SU-DHL-6 (cell line): ENCODE data around the gene GSE1.

Experiments used
- H2AFZ ChIP-seq: fragments of 200-600 bp; sonication (generic); 2 replicates; pipeline ENCODE4 v1.6.1; 2014; ENCODE audit warnings: low read depth, mild to moderate bottlenecking, moderate library complexity, mixed read lengths, antibody characterized with exemption, low read length; ENCODE audit not compliant: severe bottlenecking
- H3F3A ChIP-seq: fragments of 200-600 bp; shearing (Covaris generic); 2 replicates; pipeline ENCODE4 v1.6.0; 2016; ENCODE audit warnings: antibody characterized with exemption, mild to moderate bottlenecking; ENCODE audit not compliant: insufficient read depth
- H3K27ac ChIP-seq: fragments of 200-600 bp; sonication (generic); 2 replicates; pipeline ENCODE4 v1.5.1; 2016; ENCODE audit warnings: low read depth, mild to moderate bottlenecking, low read length, moderate library complexity, mixed read lengths
- H3K27me3 ChIP-seq: fragments of 200-600 bp; sonication (generic), shearing (Covaris generic); 2 replicates; pipeline ENCODE4 v1.6.0; 2014; ENCODE audit warnings: mild to moderate bottlenecking, low read length
- H3K36me3 ChIP-seq: fragments of 200-600 bp; sonication (generic); 2 replicates; pipeline ENCODE4 v1.6.1; 2014; ENCODE audit warnings: mild to moderate bottlenecking, low read length, mixed read lengths
- H3K4me2 ChIP-seq: fragments of 300-600, 200-600 bp; shearing (Covaris generic), sonication (generic); 2 replicates; pipeline ENCODE4 v1.6.0; 2014; ENCODE audit warnings: low read length, low read depth, mild to moderate bottlenecking; ENCODE audit not compliant: poor library complexity, severe bottlenecking
- H3K4me3 ChIP-seq: fragments of 200-600 bp; sonication (generic); 2 replicates; pipeline ENCODE4 v1.5.1; 2014; ENCODE audit warnings: antibody characterized with exemption, low read length, mild to moderate bottlenecking, mixed read lengths; ENCODE audit not compliant: insufficient read depth, poor library complexity, severe bottlenecking
- H3K79me2 ChIP-seq: fragments of 200-600 bp; sonication (generic); 2 replicates; pipeline ENCODE4 v1.6.1; 2014; ENCODE audit warnings: mild to moderate bottlenecking, low read length, moderate library complexity; ENCODE audit not compliant: insufficient read depth
- H3K9ac ChIP-seq: fragments of 200-600 bp; sonication (generic); 2 replicates; pipeline ENCODE4 v1.7.0; 2014; ENCODE audit warnings: mild to moderate bottlenecking, low read length
- H3K9me2 ChIP-seq: fragments of 200-600 bp; sonication (generic); replicated peaks from 2 replicates; pipeline ENCODE4 v1.6.1; 2014; ENCODE audit warnings: low read length; ENCODE audit not compliant: insufficient read depth
- H3K9me3 ChIP-seq: fragments of 200-600 bp; sonication (generic); 2 replicates; pipeline ENCODE4 v1.6.1; 2014; ENCODE audit warnings: low read length, mixed read lengths; ENCODE audit not compliant: insufficient read depth
- H4K20me1 ChIP-seq: fragments of 200-600 bp; sonication (generic); 2 replicates; pipeline ENCODE4 v1.6.1; 2014; ENCODE audit warnings: low read depth, mild to moderate bottlenecking, antibody characterized with exemption, low read length, moderate library complexity, mixed read lengths
- EZH2phosphoT487 ChIP-seq: fragments of 200-600 bp; sonication (generic), shearing (Covaris generic); conservative IDR thresholded peaks from 2 replicates; pipeline ENCODE4 v1.6.1; 2018; ENCODE audit warnings: mild to moderate bottlenecking, antibody characterized with exemption, low read length, moderate library complexity, mixed read lengths
- TF ChIP-seq, protein P1 (sequence below): fragments of 200-600 bp; sonication (generic); IDR thresholded peaks from one replicate; pipeline ENCODE4 v1.5.1; 2017; ENCODE audit warnings: antibody characterized with exemption, mild to moderate bottlenecking, low read length, moderate library complexity; ENCODE audit not compliant: insufficient read depth, poor library complexity, severe bottlenecking

GSE1 gene

DNA sequence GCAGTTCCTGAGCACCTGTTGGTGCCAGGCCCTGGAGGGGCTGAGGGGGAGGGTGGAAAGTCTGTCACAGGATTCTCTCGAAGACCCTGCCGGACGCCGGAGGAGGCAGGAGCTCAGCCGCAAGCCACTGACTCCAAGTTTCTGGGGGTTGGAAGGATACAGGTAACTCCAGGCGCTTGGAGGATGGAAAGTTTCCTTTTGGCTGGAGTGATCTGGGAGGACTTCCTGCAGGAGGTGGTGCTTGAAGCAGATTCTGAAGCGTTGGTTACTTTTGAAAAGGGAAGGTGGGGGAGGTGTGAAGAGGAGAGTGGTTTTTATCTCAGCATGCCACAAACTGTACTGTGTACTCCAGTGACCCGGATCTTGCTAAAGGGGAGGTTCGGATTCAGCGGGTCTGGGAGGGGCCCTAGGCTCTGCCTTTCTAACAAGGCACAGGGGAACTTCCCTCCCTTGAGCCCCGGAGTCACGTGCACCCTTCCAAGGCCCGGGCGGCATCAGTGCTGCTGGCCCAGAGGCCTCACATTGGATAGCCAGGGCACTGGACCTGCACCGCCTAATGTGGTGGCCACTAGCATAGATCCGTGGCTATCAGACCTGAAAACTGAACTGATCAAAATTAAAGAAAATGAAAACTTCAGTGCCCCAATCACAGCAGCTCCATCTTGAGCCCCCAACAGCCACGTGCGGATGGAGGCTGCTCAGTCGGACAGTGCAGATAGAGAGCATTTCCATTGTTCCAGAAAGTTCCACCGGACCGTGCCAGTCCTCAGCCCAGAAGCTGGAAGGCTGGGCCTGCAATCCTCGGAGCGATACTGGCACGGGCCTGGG is 42.2 kb upstream of the GSE1 start:
- no peaks in the 10 kb centered on the region for H4K20me1 ChIP-seq
- no peak overlapping the region for H3K27ac ChIP-seq
- no peak overlapping the region for H3K4me2 ChIP-seq
- no peaks in the 10 kb centered on the region for H3K9me2 ChIP-seq
- H3K9ac ChIP-seq: no peak overlapping the region
- H3K27me3 ChIP-seq: no peaks in the 10 kb centered on the region
- H3K9me3 ChIP-seq: no peaks in the 10 kb centered on the region
- no peaks in the 10 kb centered on the region for H3K36me3 ChIP-seq
- H2AFZ ChIP-seq: no peak overlapping the region
- H3K4me3 ChIP-seq: no peak overlapping the region
- H3K79me2 ChIP-seq: no peaks in the 10 kb centered on the region
- TF ChIP-seq, protein P1, sequence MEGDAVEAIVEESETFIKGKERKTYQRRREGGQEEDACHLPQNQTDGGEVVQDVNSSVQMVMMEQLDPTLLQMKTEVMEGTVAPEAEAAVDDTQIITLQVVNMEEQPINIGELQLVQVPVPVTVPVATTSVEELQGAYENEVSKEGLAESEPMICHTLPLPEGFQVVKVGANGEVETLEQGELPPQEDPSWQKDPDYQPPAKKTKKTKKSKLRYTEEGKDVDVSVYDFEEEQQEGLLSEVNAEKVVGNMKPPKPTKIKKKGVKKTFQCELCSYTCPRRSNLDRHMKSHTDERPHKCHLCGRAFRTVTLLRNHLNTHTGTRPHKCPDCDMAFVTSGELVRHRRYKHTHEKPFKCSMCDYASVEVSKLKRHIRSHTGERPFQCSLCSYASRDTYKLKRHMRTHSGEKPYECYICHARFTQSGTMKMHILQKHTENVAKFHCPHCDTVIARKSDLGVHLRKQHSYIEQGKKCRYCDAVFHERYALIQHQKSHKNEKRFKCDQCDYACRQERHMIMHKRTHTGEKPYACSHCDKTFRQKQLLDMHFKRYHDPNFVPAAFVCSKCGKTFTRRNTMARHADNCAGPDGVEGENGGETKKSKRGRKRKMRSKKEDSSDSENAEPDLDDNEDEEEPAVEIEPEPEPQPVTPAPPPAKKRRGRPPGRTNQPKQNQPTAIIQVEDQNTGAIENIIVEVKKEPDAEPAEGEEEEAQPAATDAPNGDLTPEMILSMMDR: no peak
- TF ChIP-seq EZH2phosphoT487: no peak
- H3F3A ChIP-seq: no peaks in the 10 kb centered on the region

DNA sequence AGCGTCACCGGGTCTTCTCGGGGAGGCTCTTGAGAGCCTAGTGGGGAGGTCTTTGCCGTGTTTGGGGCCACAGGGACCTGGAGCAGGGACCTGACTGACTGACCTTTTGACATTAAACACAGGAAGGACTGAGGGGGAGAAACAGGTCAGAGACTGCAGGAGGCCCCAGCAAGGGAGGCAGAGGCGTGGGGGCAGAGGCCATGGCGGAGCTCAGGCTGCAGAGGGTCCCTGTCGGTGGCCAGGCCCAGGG is 41.6 kb upstream of the GSE1 start:
- Histone ChIP-seq H3K4me2 (no peak overlapping the region), H3K9me3 (no peaks in the 10 kb centered on the region)

DNA sequence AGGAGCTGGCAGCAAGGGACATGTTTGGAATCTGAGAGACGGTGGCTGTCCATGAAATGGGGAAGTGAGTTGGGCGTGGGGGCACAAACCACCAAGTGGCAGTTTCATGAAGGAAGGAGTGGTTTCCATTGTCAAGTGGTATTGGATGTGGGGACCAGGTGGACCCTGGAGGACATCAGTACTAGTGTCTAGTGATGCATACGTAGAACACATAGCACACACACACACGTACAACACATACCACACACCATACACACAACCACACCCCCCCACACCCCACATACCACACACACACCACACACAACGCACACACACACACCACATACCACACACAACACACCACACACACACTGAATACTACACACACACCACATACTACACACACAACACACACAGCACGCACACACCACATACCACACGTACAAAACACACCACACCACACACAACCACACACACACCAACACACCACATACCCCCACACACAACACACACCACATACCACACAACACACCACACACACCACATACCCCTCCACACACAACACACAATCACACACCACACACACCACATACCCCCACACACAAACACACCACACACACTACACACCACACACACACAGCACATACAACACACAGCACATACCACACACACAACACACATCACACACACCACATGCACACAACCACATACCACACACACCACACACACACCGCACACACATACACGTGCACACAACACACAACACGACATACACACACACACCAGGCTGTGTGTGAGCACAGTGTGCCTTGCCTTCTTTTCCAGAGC is 41.1 kb upstream of the GSE1 start:
- no peaks in the 10 kb centered on the region for H3K9me3 ChIP-seq
- H4K20me1 ChIP-seq: no peaks in the 10 kb centered on the region
- H2AFZ ChIP-seq: no peak overlapping the region
- H3K27ac ChIP-seq: no peak overlapping the region
- no peaks in the 10 kb centered on the region for H3K36me3 ChIP-seq
- no peaks in the 10 kb centered on the region for H3K9me2 ChIP-seq
- H3K79me2 ChIP-seq: no peaks in the 10 kb centered on the region
- H3K4me2 ChIP-seq: no peak overlapping the region
- no peak overlapping the region for H3K4me3 ChIP-seq
- H3K9ac ChIP-seq: no peak overlapping the region
- no peaks in the 10 kb centered on the region for H3F3A ChIP-seq
- TF ChIP-seq EZH2phosphoT487: no peak
- TF ChIP-seq, protein P1: no peak
- no peaks in the 10 kb centered on the region for H3K27me3 ChIP-seq

More for the DNA sequence above, 41.6 kb upstream of the GSE1 start:
- Histone ChIP-seq H3K27me3 (no peaks in the 10 kb centered on the region), H3K79me2 (no peaks in the 10 kb centered on the region), H3K4me3 (no peak overlapping the region), H3K36me3 (no peaks in the 10 kb centered on the region), H4K20me1 (no peaks in the 10 kb centered on the region), H2AFZ (no peak overlapping the region), H3K27ac (no peak overlapping the region), H3K9me2 (no peaks in the 10 kb centered on the region), H3F3A (no peaks in the 10 kb centered on the region), H3K9ac (no peak overlapping the region)
- TF ChIP-seq, protein P1: no peak
- no peak for TF ChIP-seq EZH2phosphoT487
